Type B pancreatic cell (in vitro differentiated cells): ENCODE results near the gene RASIP1. TPM values are rescaled to one million over a fixed set of nuclear protein-coding genes. Genes with fewer than 3 reads are reported as not detected.

ENCODE experiments used
- DNase-seq: peaks from one replicate; pipeline ENCODE4 v3.0.0; 2021; ENCODE audit warnings: mixed read lengths; ENCODE audit not compliant: unreplicated experiment; ENCODE audit errors: extremely low spot score
- H3K27ac Mint-ChIP-seq: 2 replicates; pipeline ENCODE4 v1.8.0; 2021; ENCODE audit warnings: mild to moderate bottlenecking, mixed read lengths
- H3K27me3 Mint-ChIP-seq: 2 replicates; pipeline ENCODE4 v1.8.0; 2021; ENCODE audit warnings: mixed read lengths
- H3K36me3 Mint-ChIP-seq: 2 replicates; pipeline ENCODE4 v1.8.0; 2021; ENCODE audit warnings: mixed read lengths
- H3K4me1 Mint-ChIP-seq: one replicate; pipeline ENCODE4 v1.8.0; 2021; ENCODE audit warnings: mixed read lengths; ENCODE audit not compliant: unreplicated experiment
- H3K4me3 Mint-ChIP-seq: 2 replicates; pipeline ENCODE4 v1.8.0; 2021; ENCODE audit warnings: mild to moderate bottlenecking, mixed read lengths
- H3K9me3 Mint-ChIP-seq: 2 replicates; pipeline ENCODE4 v1.8.0; 2021; ENCODE audit warnings: mixed read lengths
- total RNA-seq: library from RNA; stranded (reverse); gene quantifications from 2 replicates; pipeline ENCODE4 v1.2.1, GENCODE V29; 2021; ENCODE audit warnings: low replicate concordance
- TF ChIP-seq, protein P1 (sequence below): fragments of 200-600 bp; sonication (generic); conservative IDR thresholded peaks from 2 replicates; pipeline ENCODE4 v1.5.0; 2021; ENCODE audit warnings: antibody characterized with exemption, mild to moderate bottlenecking

Gene RASIP1
- total RNA-seq, 1 donor from 2014 or later, result 4.6 TPM

DNA sequence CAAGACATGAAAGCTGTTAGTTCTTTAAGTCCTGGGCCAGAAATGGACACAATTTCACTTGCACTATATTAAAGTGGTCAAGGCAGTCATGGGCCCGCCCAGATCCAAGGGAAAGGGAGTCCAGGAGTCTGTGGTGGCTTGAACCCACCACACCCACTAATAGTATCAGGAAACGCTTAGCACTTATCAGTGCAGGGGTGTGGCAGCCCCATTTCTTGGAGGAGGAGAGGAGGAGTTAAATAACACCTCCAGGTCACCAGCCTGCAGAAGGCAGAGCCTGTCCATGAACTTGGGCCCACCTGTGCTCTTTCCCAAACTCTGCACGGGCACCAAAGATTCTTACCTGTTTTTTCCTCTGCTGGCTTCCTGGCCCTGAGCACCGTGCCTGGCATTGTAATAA lies 62.2 kb downstream of the RASIP1 start:
- Mint-ChIP-seq H3K36me3 (no peaks in the 10 kb centered on the region), H3K9me3 (no peaks in the 10 kb centered on the region), H3K4me3 (no peak overlapping the region), H3K4me1 (peaks cover 21% of the 10 kb centered on the region), H3K27ac (peak overlapping the region; percentile 43), H3K27me3 (peaks cover 7% of the 10 kb centered on the region)
- no peak for DNase-seq
- TF ChIP-seq, protein P1, sequence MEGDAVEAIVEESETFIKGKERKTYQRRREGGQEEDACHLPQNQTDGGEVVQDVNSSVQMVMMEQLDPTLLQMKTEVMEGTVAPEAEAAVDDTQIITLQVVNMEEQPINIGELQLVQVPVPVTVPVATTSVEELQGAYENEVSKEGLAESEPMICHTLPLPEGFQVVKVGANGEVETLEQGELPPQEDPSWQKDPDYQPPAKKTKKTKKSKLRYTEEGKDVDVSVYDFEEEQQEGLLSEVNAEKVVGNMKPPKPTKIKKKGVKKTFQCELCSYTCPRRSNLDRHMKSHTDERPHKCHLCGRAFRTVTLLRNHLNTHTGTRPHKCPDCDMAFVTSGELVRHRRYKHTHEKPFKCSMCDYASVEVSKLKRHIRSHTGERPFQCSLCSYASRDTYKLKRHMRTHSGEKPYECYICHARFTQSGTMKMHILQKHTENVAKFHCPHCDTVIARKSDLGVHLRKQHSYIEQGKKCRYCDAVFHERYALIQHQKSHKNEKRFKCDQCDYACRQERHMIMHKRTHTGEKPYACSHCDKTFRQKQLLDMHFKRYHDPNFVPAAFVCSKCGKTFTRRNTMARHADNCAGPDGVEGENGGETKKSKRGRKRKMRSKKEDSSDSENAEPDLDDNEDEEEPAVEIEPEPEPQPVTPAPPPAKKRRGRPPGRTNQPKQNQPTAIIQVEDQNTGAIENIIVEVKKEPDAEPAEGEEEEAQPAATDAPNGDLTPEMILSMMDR, result no peak

DNA sequence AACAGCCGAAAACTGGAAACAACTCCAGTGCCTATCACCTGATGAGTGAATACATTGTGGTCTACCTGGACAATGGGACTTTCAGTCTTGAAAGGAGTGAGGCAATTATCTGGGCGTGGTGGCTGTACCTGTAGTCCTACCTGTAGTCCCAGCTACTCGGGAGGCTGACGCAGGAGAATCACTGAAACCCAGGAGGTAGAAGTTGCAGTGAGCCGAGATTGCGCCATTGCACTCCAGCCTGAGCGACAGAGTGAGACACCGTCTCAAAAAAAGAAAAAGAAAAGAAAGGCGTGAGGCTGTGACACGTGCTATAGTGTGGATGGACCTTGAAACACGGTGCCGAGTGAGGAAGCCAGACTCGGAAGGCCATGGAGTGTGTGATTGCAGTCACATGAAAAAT lies 63.5 kb downstream of the RASIP1 start:
- Mint-ChIP-seq H3K4me3 (peak overlapping the region; percentile 23), H3K9me3 (no peaks in the 10 kb centered on the region), H3K4me1 (peaks cover 21% of the 10 kb centered on the region), H3K27ac (peak overlapping the region; percentile 89), H3K36me3 (no peaks in the 10 kb centered on the region), H3K27me3 (peaks cover 7% of the 10 kb centered on the region)
- TF ChIP-seq, protein P1, result no peak
- DNase-seq, result no peak

DNA sequence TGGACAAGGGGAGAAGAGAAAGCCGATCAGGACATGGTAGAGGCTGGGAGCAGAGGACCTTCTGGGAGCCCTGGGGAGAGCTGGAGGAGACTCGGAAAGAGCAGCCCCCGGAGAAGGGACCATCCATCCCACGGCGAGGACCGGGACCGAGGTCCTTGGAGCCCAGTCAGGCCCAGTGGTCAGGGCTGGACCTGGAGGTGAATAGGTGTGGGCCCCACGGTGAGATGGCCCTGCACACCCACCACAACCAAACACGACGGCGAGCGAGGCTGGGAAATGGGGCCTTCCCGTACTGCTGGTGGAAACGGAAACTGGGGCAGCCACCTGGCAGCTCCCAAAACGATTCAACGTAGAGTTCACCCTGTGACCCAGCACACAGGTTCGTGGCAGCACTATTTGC lies 63.9 kb downstream of the RASIP1 start:
- H3K27ac Mint-ChIP-seq, result peak overlapping the region; percentile 89
- H3K36me3 Mint-ChIP-seq, result no peaks in the 10 kb centered on the region
- peaks cover 21% of the 10 kb centered on the region for H3K4me1 Mint-ChIP-seq
- no peak overlapping the region for H3K4me3 Mint-ChIP-seq
- no peaks in the 10 kb centered on the region for H3K9me3 Mint-ChIP-seq
- TF ChIP-seq, protein P1, result no peak
- no peak for DNase-seq
- H3K27me3 Mint-ChIP-seq, result peaks cover 7% of the 10 kb centered on the region

DNA sequence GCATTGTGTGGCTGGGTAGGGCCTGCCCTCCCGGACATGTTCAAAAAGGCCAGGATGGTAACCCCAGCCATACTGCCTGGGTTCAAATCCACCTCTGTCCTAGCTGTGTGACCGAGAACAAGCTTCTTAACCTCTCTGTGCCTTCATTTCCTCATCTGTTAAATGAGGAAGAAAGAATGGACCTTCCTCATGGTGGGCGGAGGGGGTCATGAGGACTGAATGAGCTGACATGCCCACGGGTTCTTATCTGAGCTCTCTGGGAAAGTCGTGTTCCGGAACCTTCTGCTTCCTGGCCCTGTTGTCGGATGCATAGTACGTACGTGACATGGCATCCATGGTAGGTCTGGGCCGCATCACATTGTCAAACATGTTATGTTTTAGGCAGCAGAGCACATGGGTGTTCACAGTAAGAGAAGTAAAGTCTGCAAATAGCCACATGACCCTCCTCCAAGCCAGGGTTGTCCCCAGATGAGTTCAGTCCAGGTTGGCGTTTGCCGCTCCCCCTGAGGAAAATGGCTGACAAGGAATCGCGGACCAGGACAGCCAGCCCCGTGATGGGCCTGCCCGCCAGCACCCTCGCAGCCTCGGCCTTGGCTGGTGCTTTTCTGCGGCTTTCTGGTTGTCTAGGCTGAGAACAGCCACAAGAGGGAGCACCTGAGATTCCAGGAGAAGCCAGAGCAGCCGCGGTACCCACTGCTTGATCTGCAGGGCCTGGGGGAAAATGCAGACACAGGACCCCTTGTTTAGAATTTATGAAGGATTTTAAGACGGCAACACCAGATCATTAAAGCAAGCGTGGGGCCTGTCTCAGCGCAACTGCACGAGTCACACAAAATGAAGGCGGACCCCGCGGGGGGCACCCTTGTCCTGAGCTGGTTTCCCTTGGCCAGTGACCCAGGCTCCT lies 65.2 kb downstream of the RASIP1 start:
- Mint-ChIP-seq H3K27ac (peak overlapping the region; percentile 83), H3K4me1 (peaks cover 27% of the 10 kb centered on the region), H3K27me3 (peaks cover 7% of the 10 kb centered on the region), H3K36me3 (no peaks in the 10 kb centered on the region), H3K9me3 (no peaks in the 10 kb centered on the region), H3K4me3 (peak overlapping the region; percentile 45)
- peak; percentile 79 for DNase-seq
- TF ChIP-seq, protein P1, result peak; percentile 92

DNA sequence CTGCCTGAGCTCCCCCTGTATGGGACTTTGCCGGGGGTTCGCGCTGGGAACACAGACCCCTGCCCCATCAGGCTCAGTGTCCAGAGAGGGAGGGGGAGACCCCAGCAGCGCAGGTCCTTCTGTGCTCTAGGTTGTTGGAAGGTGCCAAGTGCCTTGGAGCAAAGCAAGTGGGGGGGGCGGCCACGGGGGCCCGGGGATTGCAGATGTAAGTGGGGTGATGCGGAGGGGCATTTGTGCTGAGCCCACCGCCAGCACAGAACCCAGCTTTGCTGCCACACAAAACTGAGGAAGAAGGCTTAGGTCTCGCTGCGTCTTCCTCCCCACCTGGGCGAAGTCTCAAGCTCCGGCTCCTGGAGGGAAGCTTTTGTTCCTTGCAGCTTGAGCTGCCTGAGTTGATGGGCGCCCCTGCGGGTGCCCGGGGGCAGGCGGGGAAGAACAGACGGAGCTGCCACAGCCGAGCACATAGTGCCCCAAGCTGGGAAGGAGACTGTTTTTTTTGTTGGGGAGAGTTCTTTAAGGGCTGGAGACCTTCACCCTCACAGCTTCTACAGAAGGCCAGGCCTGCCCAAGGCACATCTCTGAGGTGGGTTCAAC lies 66.1 kb downstream of the RASIP1 start:
- H3K27ac Mint-ChIP-seq, result no peak overlapping the region
- TF ChIP-seq, protein P1, result no peak
- no peaks in the 10 kb centered on the region for H3K36me3 Mint-ChIP-seq
- H3K27me3 Mint-ChIP-seq, result peaks cover 7% of the 10 kb centered on the region
- no peak overlapping the region for H3K4me3 Mint-ChIP-seq
- H3K4me1 Mint-ChIP-seq, result peaks cover 27% of the 10 kb centered on the region
- H3K9me3 Mint-ChIP-seq, result no peaks in the 10 kb centered on the region
- no peak for DNase-seq
